ENCODE data around the gene YOD1.

DNA sequence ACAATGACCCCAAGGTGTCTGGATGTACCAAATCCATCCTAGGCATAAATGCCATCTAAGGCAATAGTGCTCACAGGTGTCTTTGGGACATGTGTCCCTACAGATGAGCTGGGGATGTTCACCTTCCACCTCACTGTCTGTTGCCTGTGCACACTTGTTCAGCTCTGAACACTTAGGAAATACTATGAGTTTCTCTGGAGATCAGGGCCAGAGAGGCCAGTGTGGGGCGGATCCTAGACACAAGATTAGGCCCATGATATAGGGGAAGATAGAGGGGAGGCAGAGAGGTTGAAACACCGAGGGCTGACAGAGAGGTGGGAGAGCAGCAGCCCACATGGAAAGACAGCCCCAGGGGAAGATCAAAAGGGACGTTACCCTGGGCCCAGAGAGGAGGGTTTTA, 44.1 kb downstream of the YOD1 start:
- TF ChIP-seq, protein P1, sequence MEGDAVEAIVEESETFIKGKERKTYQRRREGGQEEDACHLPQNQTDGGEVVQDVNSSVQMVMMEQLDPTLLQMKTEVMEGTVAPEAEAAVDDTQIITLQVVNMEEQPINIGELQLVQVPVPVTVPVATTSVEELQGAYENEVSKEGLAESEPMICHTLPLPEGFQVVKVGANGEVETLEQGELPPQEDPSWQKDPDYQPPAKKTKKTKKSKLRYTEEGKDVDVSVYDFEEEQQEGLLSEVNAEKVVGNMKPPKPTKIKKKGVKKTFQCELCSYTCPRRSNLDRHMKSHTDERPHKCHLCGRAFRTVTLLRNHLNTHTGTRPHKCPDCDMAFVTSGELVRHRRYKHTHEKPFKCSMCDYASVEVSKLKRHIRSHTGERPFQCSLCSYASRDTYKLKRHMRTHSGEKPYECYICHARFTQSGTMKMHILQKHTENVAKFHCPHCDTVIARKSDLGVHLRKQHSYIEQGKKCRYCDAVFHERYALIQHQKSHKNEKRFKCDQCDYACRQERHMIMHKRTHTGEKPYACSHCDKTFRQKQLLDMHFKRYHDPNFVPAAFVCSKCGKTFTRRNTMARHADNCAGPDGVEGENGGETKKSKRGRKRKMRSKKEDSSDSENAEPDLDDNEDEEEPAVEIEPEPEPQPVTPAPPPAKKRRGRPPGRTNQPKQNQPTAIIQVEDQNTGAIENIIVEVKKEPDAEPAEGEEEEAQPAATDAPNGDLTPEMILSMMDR (IDR thresholded peaks at IDR 0.05; ENCODE audit: low read depth, low read length, poor library complexity, severe bottlenecking): no peak
- no peak for TF ChIP-seq EZH2phosphoT487 (IDR thresholded peaks at IDR 0.05; ENCODE audit: borderline replicate concordance, low read length)

Data from DOHH2 (cell line).